ENCODE results near the gene TMEM151A. TPM values are rescaled to one million over a fixed set of nuclear protein-coding genes. Genes with fewer than 3 reads are reported as not detected.

TMEM151A gene
- total and polyA plus RNA-seq, 2 experiments from 2014 or later, result 1.0 to 4.4 TPM

DNA sequence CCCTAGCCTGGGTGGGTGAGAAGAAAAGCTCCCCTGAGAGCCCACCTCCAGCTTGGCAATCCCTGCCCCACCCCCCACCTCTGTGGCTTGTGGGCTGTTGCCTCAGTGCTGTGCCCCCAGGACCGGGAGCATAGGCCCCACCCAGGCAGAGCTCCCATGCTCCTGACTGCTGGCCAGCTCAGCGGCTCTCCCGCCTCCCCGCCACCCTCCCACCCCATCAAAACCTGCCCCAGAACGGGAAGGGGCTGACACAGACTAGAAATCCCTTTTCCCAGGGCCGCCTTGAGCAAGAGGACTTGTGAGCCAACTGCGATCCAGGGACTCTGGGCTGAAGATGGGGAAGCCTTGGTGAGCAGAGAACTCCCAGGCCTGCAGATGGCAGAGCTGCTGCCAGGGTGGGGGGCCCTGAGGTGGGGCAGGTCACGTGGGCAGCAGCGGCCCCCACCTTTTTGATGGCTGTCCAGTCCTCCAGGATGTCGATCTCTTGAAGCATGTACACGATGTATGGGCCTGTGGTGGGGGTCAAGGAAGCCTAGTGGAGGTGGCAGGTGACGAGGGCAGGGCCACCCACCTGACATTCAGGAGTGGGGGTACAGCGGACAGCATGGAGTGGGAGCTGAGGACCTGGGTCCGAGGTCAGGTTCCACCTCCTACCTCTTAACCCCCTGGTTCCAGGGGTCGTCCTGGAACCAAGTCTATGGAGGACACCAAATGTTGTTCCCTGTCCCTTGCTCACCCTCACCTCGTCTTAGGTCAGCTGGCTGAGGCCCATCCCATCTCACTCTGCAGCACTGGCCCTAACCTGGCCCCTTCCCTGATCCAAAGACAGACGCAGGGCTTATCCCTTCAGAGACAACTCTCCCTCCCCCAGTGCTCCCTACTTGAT is 46.8 kb downstream of the TMEM151A start:
- no peak overlapping the region for H3K27ac ChIP-seq (ENCODE audit: low read depth)
- H3K4me3 Mint-ChIP-seq, result no peak overlapping the region
- H2AFZ ChIP-seq, result no peak overlapping the region

DNA sequence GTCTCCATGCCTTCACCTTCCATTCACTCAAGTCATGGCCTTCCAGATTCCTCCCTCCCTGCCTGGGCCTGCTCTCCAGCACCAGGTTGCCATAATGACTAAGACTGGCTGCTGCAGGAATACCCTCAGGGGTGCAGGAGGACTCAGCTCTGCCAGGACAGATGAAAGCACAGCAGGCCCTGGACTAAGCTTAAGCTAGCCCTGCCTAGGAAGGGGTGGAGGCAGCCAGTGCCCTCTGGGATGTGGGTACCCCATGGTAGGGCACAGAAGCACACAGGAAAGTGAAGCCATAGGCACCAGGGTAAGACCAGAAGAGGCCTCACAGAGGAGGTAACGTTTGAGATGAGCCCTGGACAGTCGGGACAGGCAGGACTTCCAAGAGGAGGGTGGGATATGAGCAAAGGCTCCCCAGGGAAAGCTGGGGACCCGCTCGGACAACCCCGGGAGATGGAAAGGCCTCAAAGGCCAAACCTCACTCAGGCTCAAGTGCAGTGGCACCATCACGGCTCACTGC is 47.5 kb downstream of the TMEM151A start:
- DNase-seq (ENCODE audit: low spot score), result no peak
- Mint-ChIP-seq H3K27me3 (ENCODE audit: insufficient read depth, low read depth, poor library complexity) (peaks cover 12% of the 10 kb centered on the region), H3K4me1 (peaks cover 28% of the 10 kb centered on the region), H3K4me3 (no peak overlapping the region), H3K36me3 (ENCODE audit: low read depth) (peaks cover 25% of the 10 kb centered on the region), H3K27ac (no peak overlapping the region), H3K9me3 (no peaks in the 10 kb centered on the region; the same call in 2 of the 3 replicates)
- Histone ChIP-seq H3K27ac (ENCODE audit: low read depth) (no peak overlapping the region), H3K4me2 (no peak overlapping the region), H3K36me3 (ENCODE audit: insufficient read depth) (no peaks in the 10 kb centered on the region; the same call in 1 of the 2 replicates), H3K4me3 (no peak overlapping the region), H3K27me3 (ENCODE audit: insufficient read depth) (no peaks in the 10 kb centered on the region), H2AFZ (no peak overlapping the region), H4K20me1 (replicated peaks; ENCODE audit: insufficient read depth) (no peaks in the 10 kb centered on the region; the same call in 1 of the 2 replicates), H3K9me2 (ENCODE audit: insufficient read depth) (no peaks in the 10 kb centered on the region), H3K79me2 (replicated peaks; ENCODE audit: insufficient read depth) (peaks cover 10% of the 10 kb centered on the region), H3F3A (replicated peaks; ENCODE audit: low read depth) (peaks cover 8% of the 10 kb centered on the region; the same call in 1 of the 2 replicates), H3K4me1 (ENCODE audit: insufficient read depth) (peaks cover 21% of the 10 kb centered on the region)
- ATAC-seq, result no peak
- TF ChIP-seq EZH2 (IDR thresholded peaks at IDR 0.05; ENCODE audit: low read depth, unreplicated experiment), result no peak
- TF ChIP-seq, protein P1, sequence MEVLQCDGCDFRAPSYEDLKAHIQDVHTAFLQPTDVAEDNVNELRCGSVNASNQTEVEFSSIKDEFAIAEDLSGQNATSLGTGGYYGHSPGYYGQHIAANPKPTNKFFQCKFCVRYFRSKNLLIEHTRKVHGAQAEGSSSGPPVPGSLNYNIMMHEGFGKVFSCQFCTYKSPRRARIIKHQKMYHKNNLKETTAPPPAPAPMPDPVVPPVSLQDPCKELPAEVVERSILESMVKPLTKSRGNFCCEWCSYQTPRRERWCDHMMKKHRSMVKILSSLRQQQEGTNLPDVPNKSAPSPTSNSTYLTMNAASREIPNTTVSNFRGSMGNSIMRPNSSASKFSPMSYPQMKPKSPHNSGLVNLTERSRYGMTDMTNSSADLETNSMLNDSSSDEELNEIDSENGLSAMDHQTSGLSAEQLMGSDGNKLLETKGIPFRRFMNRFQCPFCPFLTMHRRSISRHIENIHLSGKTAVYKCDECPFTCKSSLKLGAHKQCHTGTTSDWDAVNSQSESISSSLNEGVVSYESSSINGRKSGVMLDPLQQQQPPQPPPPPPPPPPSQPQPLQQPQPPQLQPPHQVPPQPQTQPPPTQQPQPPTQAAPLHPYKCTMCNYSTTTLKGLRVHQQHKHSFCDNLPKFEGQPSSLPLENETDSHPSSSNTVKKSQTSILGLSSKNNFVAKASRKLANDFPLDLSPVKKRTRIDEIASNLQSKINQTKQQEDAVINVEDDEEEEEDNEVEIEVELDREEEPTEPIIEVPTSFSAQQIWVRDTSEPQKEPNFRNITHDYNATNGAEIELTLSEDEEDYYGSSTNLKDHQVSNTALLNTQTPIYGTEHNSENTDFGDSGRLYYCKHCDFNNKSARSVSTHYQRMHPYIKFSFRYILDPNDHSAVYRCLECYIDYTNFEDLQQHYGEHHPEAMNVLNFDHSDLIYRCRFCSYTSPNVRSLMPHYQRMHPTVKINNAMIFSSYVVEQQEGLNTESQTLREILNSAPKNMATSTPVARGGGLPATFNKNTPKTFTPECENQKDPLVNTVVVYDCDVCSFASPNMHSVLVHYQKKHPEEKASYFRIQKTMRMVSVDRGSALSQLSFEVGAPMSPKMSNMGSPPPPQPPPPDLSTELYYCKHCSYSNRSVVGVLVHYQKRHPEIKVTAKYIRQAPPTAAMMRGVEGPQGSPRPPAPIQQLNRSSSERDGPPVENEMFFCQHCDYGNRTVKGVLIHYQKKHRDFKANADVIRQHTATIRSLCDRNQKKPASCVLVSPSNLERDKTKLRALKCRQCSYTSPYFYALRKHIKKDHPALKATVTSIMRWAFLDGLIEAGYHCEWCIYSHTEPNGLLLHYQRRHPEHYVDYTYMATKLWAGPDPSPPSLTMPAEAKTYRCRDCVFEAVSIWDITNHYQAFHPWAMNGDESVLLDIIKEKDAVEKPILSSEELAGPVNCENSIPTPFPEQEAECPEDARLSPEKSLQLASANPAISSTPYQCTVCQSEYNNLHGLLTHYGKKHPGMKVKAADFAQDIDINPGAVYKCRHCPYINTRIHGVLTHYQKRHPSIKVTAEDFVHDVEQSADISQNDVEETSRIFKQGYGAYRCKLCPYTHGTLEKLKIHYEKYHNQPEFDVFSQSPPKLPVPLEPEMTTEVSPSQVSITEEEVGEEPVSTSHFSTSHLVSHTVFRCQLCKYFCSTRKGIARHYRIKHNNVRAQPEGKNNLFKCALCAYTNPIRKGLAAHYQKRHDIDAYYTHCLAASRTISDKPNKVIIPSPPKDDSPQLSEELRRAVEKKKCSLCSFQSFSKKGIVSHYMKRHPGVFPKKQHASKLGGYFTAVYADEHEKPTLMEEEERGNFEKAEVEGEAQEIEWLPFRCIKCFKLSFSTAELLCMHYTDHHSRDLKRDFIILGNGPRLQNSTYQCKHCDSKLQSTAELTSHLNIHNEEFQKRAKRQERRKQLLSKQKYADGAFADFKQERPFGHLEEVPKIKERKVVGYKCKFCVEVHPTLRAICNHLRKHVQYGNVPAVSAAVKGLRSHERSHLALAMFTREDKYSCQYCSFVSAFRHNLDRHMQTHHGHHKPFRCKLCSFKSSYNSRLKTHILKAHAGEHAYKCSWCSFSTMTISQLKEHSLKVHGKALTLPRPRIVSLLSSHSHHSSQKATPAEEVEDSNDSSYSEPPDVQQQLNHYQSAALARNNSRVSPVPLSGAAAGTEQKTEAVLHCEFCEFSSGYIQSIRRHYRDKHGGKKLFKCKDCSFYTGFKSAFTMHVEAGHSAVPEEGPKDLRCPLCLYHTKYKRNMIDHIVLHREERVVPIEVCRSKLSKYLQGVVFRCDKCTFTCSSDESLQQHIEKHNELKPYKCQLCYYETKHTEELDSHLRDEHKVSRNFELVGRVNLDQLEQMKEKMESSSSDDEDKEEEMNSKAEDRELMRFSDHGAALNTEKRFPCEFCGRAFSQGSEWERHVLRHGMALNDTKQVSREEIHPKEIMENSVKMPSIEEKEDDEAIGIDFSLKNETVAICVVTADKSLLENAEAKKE (CRISPR knock-in tag; IDR thresholded peaks at IDR 0.05), result no peak
- TF ChIP-seq STAT1 (IDR thresholded peaks at IDR 0.05; ENCODE audit: unreplicated experiment), result no peak
- no peak for TF ChIP-seq EZH2phosphoT487 (IDR thresholded peaks at IDR 0.05; ENCODE audit: unreplicated experiment)
- TF ChIP-seq, protein P2, sequence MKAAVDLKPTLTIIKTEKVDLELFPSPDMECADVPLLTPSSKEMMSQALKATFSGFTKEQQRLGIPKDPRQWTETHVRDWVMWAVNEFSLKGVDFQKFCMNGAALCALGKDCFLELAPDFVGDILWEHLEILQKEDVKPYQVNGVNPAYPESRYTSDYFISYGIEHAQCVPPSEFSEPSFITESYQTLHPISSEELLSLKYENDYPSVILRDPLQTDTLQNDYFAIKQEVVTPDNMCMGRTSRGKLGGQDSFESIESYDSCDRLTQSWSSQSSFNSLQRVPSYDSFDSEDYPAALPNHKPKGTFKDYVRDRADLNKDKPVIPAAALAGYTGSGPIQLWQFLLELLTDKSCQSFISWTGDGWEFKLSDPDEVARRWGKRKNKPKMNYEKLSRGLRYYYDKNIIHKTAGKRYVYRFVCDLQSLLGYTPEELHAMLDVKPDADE (IDR thresholded peaks at IDR 0.05), result no peak
- no peak for TF ChIP-seq POLR2AphosphoS5 (IDR thresholded peaks at IDR 0.05; ENCODE audit: low read depth)
- no peak for TF ChIP-seq JUNB (IDR thresholded peaks at IDR 0.05; ENCODE audit: unreplicated experiment)

More for the DNA sequence above, 46.8 kb downstream of the TMEM151A start:
- ATAC-seq (no peak), DNase-seq (ENCODE audit: low spot score) (no peak)
- Histone ChIP-seq H3K4me2 (no peak overlapping the region), H3K36me3 (ENCODE audit: insufficient read depth) (no peaks in the 10 kb centered on the region; the same call in 1 of the 2 replicates), H3K27me3 (ENCODE audit: insufficient read depth) (no peaks in the 10 kb centered on the region), H3F3A (replicated peaks; ENCODE audit: low read depth) (0 out of 2 replicates have a peak, but pooled peaks cover 6% of the 10 kb centered on the region), H3K4me1 (ENCODE audit: insufficient read depth) (peaks cover 16% of the 10 kb centered on the region; the same call in 1 of the 2 replicates), H3K79me2 (replicated peaks; ENCODE audit: insufficient read depth) (peaks cover 3% of the 10 kb centered on the region; the same call in 1 of the 2 replicates), H4K20me1 (replicated peaks; ENCODE audit: insufficient read depth) (no peaks in the 10 kb centered on the region; the same call in 1 of the 2 replicates), H3K4me3 (no peak overlapping the region), H3K9me2 (ENCODE audit: insufficient read depth) (no peaks in the 10 kb centered on the region)
- TF ChIP-seq, protein P3, sequence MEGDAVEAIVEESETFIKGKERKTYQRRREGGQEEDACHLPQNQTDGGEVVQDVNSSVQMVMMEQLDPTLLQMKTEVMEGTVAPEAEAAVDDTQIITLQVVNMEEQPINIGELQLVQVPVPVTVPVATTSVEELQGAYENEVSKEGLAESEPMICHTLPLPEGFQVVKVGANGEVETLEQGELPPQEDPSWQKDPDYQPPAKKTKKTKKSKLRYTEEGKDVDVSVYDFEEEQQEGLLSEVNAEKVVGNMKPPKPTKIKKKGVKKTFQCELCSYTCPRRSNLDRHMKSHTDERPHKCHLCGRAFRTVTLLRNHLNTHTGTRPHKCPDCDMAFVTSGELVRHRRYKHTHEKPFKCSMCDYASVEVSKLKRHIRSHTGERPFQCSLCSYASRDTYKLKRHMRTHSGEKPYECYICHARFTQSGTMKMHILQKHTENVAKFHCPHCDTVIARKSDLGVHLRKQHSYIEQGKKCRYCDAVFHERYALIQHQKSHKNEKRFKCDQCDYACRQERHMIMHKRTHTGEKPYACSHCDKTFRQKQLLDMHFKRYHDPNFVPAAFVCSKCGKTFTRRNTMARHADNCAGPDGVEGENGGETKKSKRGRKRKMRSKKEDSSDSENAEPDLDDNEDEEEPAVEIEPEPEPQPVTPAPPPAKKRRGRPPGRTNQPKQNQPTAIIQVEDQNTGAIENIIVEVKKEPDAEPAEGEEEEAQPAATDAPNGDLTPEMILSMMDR (conservative IDR thresholded peaks at IDR 0.05; ENCODE audit: low read depth in 2 of 2), result no peak
- no peak for TF ChIP-seq EZH2 (IDR thresholded peaks at IDR 0.05; ENCODE audit: low read depth, unreplicated experiment)
- Mint-ChIP-seq H3K9me3 (no peaks in the 10 kb centered on the region; the same call in 2 of the 3 replicates), H3K4me1 (peaks cover 22% of the 10 kb centered on the region), H3K27me3 (ENCODE audit: insufficient read depth, low read depth, poor library complexity) (peaks cover 11% of the 10 kb centered on the region), H3K36me3 (ENCODE audit: low read depth) (peaks cover 25% of the 10 kb centered on the region), H3K27ac (no peak overlapping the region)
